Liver (tissue), 3 donors: ENCODE measurements around the gene BRI3BP.

Source experiments
- EGR1 ChIP-seq, 2 donors: IDR thresholded peaks; 2 replicates each; pipeline ENCODE4 v1.6.1; 2016 to 2018; ENCODE audit warnings: antibody characterized with exemption in 2 of 2, low read depth in 2 of 2
- GABPA ChIP-seq, 2 donors: IDR thresholded peaks in 1 of 2; conservative IDR thresholded peaks in 1 of 2; 2 replicates each; pipeline ENCODE4 v1.6.1; 2016; ENCODE audit warnings: antibody characterized with exemption in 2 of 2, mild to moderate bottlenecking in 1 of 2, moderate library complexity in 1 of 2
- JUND ChIP-seq, 2 donors: IDR thresholded peaks; 2 replicates each; pipeline ENCODE4 v1.6.1; 2016; ENCODE audit warnings: antibody characterized with exemption in 2 of 2
- MAX ChIP-seq: IDR thresholded peaks from 2 replicates; pipeline ENCODE4 v1.6.1; 2016; ENCODE audit warnings: antibody characterized with exemption
- NR2F2 ChIP-seq: IDR thresholded peaks from 2 replicates; pipeline ENCODE4 v1.6.1; 2016; ENCODE audit warnings: antibody characterized with exemption
- RAD21 ChIP-seq, 2 donors: IDR thresholded peaks; 2 replicates each; pipeline ENCODE4 v1.6.1; 2016; ENCODE audit warnings: antibody characterized with exemption in 2 of 2, mild to moderate bottlenecking in 2 of 2
- SP1 ChIP-seq: IDR thresholded peaks from 2 replicates; pipeline ENCODE4 v1.6.1; 2018; ENCODE audit warnings: antibody characterized with exemption, mild to moderate bottlenecking
- TAF1 ChIP-seq: conservative IDR thresholded peaks from 2 replicates; pipeline ENCODE4 v1.6.1; 2016; ENCODE audit warnings: antibody characterized with exemption, mild to moderate bottlenecking
- YY1 ChIP-seq: IDR thresholded peaks from 2 replicates; pipeline ENCODE4 v1.6.1; 2016; ENCODE audit warnings: antibody characterized with exemption, mild to moderate bottlenecking
- TF ChIP-seq, protein P1 (sequence below): fragments of 150-350 bp; IDR thresholded peaks from 2 replicates; pipeline ENCODE4 v1.5.1; 2017; ENCODE audit warnings: improper control_type of control experiment, low read depth, low read length; ENCODE audit not compliant: missing input control
- TF ChIP-seq, protein P2 (sequence below): IDR thresholded peaks from 2 replicates; pipeline ENCODE4 v1.6.1; 2016; ENCODE audit warnings: antibody characterized with exemption, mild to moderate bottlenecking
- TF ChIP-seq, protein P3 (sequence below): IDR thresholded peaks from 2 replicates; pipeline ENCODE4 v1.6.1; 2016; ENCODE audit warnings: antibody characterized with exemption
- TF ChIP-seq, protein P4 (sequence below): IDR thresholded peaks from 2 replicates; pipeline ENCODE4 v1.6.1; 2016; ENCODE audit warnings: antibody characterized with exemption
- donor health status: healthy.
- donor health status: healthy.

- TF ChIP-seq, protein P1, sequence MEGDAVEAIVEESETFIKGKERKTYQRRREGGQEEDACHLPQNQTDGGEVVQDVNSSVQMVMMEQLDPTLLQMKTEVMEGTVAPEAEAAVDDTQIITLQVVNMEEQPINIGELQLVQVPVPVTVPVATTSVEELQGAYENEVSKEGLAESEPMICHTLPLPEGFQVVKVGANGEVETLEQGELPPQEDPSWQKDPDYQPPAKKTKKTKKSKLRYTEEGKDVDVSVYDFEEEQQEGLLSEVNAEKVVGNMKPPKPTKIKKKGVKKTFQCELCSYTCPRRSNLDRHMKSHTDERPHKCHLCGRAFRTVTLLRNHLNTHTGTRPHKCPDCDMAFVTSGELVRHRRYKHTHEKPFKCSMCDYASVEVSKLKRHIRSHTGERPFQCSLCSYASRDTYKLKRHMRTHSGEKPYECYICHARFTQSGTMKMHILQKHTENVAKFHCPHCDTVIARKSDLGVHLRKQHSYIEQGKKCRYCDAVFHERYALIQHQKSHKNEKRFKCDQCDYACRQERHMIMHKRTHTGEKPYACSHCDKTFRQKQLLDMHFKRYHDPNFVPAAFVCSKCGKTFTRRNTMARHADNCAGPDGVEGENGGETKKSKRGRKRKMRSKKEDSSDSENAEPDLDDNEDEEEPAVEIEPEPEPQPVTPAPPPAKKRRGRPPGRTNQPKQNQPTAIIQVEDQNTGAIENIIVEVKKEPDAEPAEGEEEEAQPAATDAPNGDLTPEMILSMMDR = no peak
- TF ChIP-seq RAD21 (IDR thresholded peaks at IDR 0.05) = no peak
- TF ChIP-seq GABPA (IDR thresholded peaks at IDR 0.05 in 1 of 2, conservative IDR thresholded peaks at IDR 0.05 in 1 of 2) = no peak
- no peak for TF ChIP-seq MAX
- TF ChIP-seq, protein P2, sequence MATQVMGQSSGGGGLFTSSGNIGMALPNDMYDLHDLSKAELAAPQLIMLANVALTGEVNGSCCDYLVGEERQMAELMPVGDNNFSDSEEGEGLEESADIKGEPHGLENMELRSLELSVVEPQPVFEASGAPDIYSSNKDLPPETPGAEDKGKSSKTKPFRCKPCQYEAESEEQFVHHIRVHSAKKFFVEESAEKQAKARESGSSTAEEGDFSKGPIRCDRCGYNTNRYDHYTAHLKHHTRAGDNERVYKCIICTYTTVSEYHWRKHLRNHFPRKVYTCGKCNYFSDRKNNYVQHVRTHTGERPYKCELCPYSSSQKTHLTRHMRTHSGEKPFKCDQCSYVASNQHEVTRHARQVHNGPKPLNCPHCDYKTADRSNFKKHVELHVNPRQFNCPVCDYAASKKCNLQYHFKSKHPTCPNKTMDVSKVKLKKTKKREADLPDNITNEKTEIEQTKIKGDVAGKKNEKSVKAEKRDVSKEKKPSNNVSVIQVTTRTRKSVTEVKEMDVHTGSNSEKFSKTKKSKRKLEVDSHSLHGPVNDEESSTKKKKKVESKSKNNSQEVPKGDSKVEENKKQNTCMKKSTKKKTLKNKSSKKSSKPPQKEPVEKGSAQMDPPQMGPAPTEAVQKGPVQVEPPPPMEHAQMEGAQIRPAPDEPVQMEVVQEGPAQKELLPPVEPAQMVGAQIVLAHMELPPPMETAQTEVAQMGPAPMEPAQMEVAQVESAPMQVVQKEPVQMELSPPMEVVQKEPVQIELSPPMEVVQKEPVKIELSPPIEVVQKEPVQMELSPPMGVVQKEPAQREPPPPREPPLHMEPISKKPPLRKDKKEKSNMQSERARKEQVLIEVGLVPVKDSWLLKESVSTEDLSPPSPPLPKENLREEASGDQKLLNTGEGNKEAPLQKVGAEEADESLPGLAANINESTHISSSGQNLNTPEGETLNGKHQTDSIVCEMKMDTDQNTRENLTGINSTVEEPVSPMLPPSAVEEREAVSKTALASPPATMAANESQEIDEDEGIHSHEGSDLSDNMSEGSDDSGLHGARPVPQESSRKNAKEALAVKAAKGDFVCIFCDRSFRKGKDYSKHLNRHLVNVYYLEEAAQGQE = no peak
- no peak for TF ChIP-seq JUND (IDR thresholded peaks at IDR 0.05)
- TF ChIP-seq SP1 = no peak
- no peak for TF ChIP-seq TAF1
- TF ChIP-seq NR2F2 = no peak
- no peak for TF ChIP-seq YY1
- TF ChIP-seq EGR1 (IDR thresholded peaks at IDR 0.05; ENCODE audit: low read depth in 2 of 2) = no peak
- TF ChIP-seq, protein P3, sequence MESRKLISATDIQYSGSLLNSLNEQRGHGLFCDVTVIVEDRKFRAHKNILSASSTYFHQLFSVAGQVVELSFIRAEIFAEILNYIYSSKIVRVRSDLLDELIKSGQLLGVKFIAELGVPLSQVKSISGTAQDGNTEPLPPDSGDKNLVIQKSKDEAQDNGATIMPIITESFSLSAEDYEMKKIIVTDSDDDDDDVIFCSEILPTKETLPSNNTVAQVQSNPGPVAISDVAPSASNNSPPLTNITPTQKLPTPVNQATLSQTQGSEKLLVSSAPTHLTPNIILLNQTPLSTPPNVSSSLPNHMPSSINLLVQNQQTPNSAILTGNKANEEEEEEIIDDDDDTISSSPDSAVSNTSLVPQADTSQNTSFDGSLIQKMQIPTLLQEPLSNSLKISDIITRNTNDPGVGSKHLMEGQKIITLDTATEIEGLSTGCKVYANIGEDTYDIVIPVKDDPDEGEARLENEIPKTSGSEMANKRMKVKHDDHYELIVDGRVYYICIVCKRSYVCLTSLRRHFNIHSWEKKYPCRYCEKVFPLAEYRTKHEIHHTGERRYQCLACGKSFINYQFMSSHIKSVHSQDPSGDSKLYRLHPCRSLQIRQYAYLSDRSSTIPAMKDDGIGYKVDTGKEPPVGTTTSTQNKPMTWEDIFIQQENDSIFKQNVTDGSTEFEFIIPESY = no peak
- TF ChIP-seq, protein P4, sequence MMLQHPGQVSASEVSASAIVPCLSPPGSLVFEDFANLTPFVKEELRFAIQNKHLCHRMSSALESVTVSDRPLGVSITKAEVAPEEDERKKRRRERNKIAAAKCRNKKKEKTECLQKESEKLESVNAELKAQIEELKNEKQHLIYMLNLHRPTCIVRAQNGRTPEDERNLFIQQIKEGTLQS = no peak
Observed at GRCh38 chr12:125025606-125026235, 32.3 kb downstream of the BRI3BP start.
